PC-3 (cell line): ENCODE results near the gene HELQ. TPM values are rescaled to one million over a fixed set of nuclear protein-coding genes. Genes with fewer than 3 reads are reported as not detected.
A peak's percentile ranks its signal among the peaks of the same experiment; 100 is the strongest.

Experiments used
- ATAC-seq: fragments of 200-7000 bp; cut with Tn5 transposase; 2 replicates; pipeline ENCODE4 v1.9.1; 2020; ENCODE audit warnings: mild to moderate bottlenecking, moderate library complexity
- BruUV-seq: library from RNA; stranded (reverse); fragments of 400-500 nt; replicated peaks from 2 replicates; lab custom pipeline; 2021; lab: Mats Ljungman, UMichigan
- CTCF ChIA-PET: fragments of 300-600 bp; sonication (Branson Sonifier 250); formaldehyde crosslinking; loops from one replicate; lab custom pipeline; 2022; ENCODE audit warnings: antibody characterized with exemption; lab: Charles Lee
- POLR2A ChIA-PET: fragments of 300-600 bp; sonication (Branson Sonifier 250); formaldehyde crosslinking; loops from one replicate; lab custom pipeline; 2022; ENCODE audit warnings: antibody characterized with exemption; ENCODE audit not compliant: unreplicated experiment; lab: Charles Lee
- DNase-seq: peaks from one replicate; pipeline ENCODE4 v3.0.0-alpha.2; 2015
- H2AFZ ChIP-seq: fragments of 300-600 bp; sonication (generic); 2 replicates; pipeline ENCODE4 v1.6.0; 2016; ENCODE audit warnings: antibody characterized with exemption, low read length
- H3F3A ChIP-seq: fragments of 300-600 bp; sonication (generic); one replicate; pipeline ENCODE4 v1.6.0; 2017; ENCODE audit warnings: antibody characterized with exemption, low read length, control low read depth, mild to moderate bottlenecking; ENCODE audit not compliant: unreplicated experiment
- H3K27ac ChIP-seq: fragments of 300-600 bp; sonication (generic); 2 replicates; pipeline ENCODE4 v1.5.1; 2016; ENCODE audit warnings: mild to moderate bottlenecking, low read length
- H3K27me3 ChIP-seq: fragments of 300-600 bp; sonication (generic); 2 replicates; pipeline ENCODE4 v1.6.1; 2016; ENCODE audit warnings: low read length, mixed read lengths
- H3K36me3 ChIP-seq: fragments of 300-600 bp; sonication (generic); 2 replicates; pipeline ENCODE4 v1.6.1; 2016; ENCODE audit warnings: low read depth, mixed run types, low read length, mixed read lengths
- H3K4me1 ChIP-seq: fragments of 300-600 bp; sonication (generic); 2 replicates; pipeline ENCODE4 v1.5.1; 2016; ENCODE audit warnings: low read length; ENCODE audit not compliant: insufficient read depth
- H3K4me2 ChIP-seq: fragments of 300-600 bp; sonication (generic); 2 replicates; pipeline ENCODE4 v1.6.0; 2016; ENCODE audit warnings: low read length
- H3K4me3 ChIP-seq: fragments of 300-600 bp; sonication (generic); 2 replicates; pipeline ENCODE4 v1.5.1; 2016; ENCODE audit warnings: mild to moderate bottlenecking, low read length, mixed read lengths
- H3K79me2 ChIP-seq: fragments of 300-600 bp; sonication (generic); 2 replicates; pipeline ENCODE4 v1.6.1; 2017; ENCODE audit warnings: low read length, mixed read lengths
- H3K9ac ChIP-seq: fragments of 300-600 bp; sonication (generic); 2 replicates; pipeline ENCODE4 v1.6.0; 2016; ENCODE audit warnings: mild to moderate bottlenecking, low read length
- H3K9me2 ChIP-seq: fragments of 300-600 bp; sonication (generic); replicated peaks from 2 replicates; pipeline ENCODE4 v1.6.1; 2016; ENCODE audit warnings: mixed run types, low read length, mixed read lengths
- H3K9me3 ChIP-seq: fragments of 300-600 bp; sonication (generic); 2 replicates; pipeline ENCODE4 v1.6.1; 2016; ENCODE audit warnings: low read length, mixed read lengths
- H4K20me1 ChIP-seq: fragments of 300-600 bp; sonication (generic); 2 replicates; pipeline ENCODE4 v1.6.1; 2016; ENCODE audit warnings: low read length, mixed read lengths
- EZH2 ChIP-seq: fragments of 300-600 bp; sonication (generic); IDR thresholded peaks from one replicate; pipeline ENCODE4 v1.6.1; 2017; ENCODE audit warnings: antibody characterized with exemption, mild to moderate bottlenecking, low read length; ENCODE audit not compliant: unreplicated experiment
- EZH2phosphoT487 ChIP-seq: fragments of 300-600 bp; sonication (generic); IDR thresholded peaks from 2 replicates; pipeline ENCODE4 v1.6.1; 2018; ENCODE audit warnings: mild to moderate bottlenecking, antibody characterized with exemption, low read length, borderline replicate concordance
- intact Hi-C: fragments of 100-400 bp; cut with micrococcal nuclease; formaldehyde crosslinking; loops from 2 replicates; pipeline ENCODE4 v1.9.0; 2023
- total RNA-seq: library from RNA; depleted of rRNA; stranded (reverse); fragments of >200 nt; gene quantifications from 2 replicates; pipeline ENCODE4 v1.2.3, GENCODE V29; 2014
- TF ChIP-seq, protein P1 (sequence below): fragments of 300-600 bp; sonication (generic); conservative IDR thresholded peaks from 2 replicates; pipeline ENCODE4 v1.5.1; 2017; ENCODE audit warnings: antibody characterized with exemption, low read depth, mild to moderate bottlenecking, low read length

HELQ gene
- total RNA-seq, 1 experiment from 2014 or later, result 7.3 TPM

DNA sequence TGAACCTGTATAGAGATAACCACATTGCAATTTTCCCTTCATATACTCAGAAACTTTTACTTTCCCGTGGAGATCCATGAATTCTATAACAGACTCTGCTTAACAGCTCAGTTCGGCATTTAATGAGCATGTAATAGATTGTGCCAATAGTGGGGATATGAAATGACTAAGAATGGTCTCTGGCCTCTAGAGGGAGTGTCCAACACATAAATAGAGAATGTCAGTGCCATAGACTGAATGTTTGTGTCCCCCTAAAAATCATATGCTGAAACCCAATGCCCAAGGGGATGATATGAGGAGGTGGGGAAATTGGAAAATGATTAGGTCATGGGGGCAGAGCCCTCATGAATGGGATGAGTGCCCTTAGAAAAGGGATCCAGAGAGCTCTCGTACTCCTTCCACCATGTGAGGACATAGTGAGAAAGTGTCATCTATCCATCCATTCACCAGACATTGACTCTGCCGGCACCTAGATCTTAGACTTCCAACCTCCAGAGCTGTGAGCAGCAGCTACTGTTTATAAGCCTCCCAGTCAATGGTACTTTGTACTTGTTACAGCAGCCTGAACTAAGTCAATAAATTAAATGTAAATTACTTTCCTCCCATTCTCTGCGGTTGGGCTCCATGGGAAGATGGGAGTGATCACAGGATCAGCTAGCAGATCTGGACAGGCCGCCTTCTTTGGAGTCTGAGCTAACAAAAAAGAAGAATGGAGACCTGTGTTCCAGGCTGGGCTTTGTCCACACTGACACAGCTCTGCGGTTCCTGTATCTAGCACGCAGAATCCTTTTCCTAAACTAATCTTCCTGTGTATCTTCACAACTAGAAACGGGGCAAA is 92.9 kb downstream of the HELQ start:
- Histone ChIP-seq H3K79me2 (no peaks in the 10 kb centered on the region), H3K4me3 (no peak overlapping the region), H2AFZ (peak overlapping the region; percentile 15; the same call in 1 of the 2 replicates), H3K4me1 (peaks cover 11% of the 10 kb centered on the region), H3K27me3 (no peaks in the 10 kb centered on the region), H3K36me3 (no peaks in the 10 kb centered on the region), H3K9me3 (no peaks in the 10 kb centered on the region), H4K20me1 (no peaks in the 10 kb centered on the region), H3K9ac (no peak overlapping the region), H3K27ac (no peak overlapping the region), H3F3A (no peaks in the 10 kb centered on the region), H3K9me2 (no peaks in the 10 kb centered on the region), H3K4me2 (no peak overlapping the region)
- BruUV-seq, result no TSS peak
- intact Hi-C loops, result loop anchor here (2.0 to 10.0 kb wide), 2 partner anchors 72 to 278 kb away; no protein-coding TSS in a partner anchor
- TF ChIP-seq EZH2, result no peak
- TF ChIP-seq, protein P1, sequence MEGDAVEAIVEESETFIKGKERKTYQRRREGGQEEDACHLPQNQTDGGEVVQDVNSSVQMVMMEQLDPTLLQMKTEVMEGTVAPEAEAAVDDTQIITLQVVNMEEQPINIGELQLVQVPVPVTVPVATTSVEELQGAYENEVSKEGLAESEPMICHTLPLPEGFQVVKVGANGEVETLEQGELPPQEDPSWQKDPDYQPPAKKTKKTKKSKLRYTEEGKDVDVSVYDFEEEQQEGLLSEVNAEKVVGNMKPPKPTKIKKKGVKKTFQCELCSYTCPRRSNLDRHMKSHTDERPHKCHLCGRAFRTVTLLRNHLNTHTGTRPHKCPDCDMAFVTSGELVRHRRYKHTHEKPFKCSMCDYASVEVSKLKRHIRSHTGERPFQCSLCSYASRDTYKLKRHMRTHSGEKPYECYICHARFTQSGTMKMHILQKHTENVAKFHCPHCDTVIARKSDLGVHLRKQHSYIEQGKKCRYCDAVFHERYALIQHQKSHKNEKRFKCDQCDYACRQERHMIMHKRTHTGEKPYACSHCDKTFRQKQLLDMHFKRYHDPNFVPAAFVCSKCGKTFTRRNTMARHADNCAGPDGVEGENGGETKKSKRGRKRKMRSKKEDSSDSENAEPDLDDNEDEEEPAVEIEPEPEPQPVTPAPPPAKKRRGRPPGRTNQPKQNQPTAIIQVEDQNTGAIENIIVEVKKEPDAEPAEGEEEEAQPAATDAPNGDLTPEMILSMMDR, result peak; percentile 69
- DNase-seq (peak; percentile 38), ATAC-seq (peak; percentile 84)
- ChIA-PET POLR2A (no interaction called here), CTCF (interaction anchor here (0.5 to 0.6 kb wide), 3 partner anchors 18 to 269 kb away, joined by 3 to 6 read pairs (median 4); no protein-coding TSS in a partner anchor)

- DNase-seq (no peak), ATAC-seq (no peak)
- no peaks in the 10 kb centered on the region for H3K79me2 ChIP-seq
- H3K9ac ChIP-seq, result no peak overlapping the region
- POLR2A ChIA-PET, result no interaction called here
- no peaks in the 10 kb centered on the region for H3K9me3 ChIP-seq
- H3K27me3 ChIP-seq, result no peaks in the 10 kb centered on the region
- no TSS peak for BruUV-seq
- H3K27ac ChIP-seq, result no peak overlapping the region
- intact Hi-C loops, result loop anchor here (2.0 to 10.0 kb wide), 2 partner anchors 73 to 279 kb away; no protein-coding TSS in a partner anchor
- no peaks in the 10 kb centered on the region for H3K36me3 ChIP-seq
- CTCF ChIA-PET, result interaction anchor here (0.5 to 0.6 kb wide), 2 partner anchors 17 to 84 kb away, joined by 3 to 6 read pairs; no protein-coding TSS in a partner anchor
- H3K4me1 ChIP-seq, result peaks cover 22% of the 10 kb centered on the region
- H4K20me1 ChIP-seq, result no peaks in the 10 kb centered on the region
- no peak for TF ChIP-seq EZH2phosphoT487
- no peak for TF ChIP-seq EZH2
- TF ChIP-seq, protein P1, result no peak
- no peak overlapping the region for H3K4me3 ChIP-seq
- H2AFZ ChIP-seq, result no peak overlapping the region
- peaks cover 6% of the 10 kb centered on the region for H3F3A ChIP-seq
- H3K4me2 ChIP-seq, result no peak overlapping the region
- H3K9me2 ChIP-seq, result no peaks in the 10 kb centered on the region
Observed at GRCh38 chr4:83361416-83362103, 94.1 kb downstream of the HELQ start.
